Prostate gland (tissue), 2 donors: Measurements from ENCODE around the gene PDS5A. TPM values are rescaled to one million over a fixed set of nuclear protein-coding genes. Genes with fewer than 3 reads are reported as not detected.

ENCODE experiments used
- DNase-seq: peaks from one replicate; pipeline ENCODE4 v3.0.0-alpha.2; 2019; ENCODE audit warnings: low spot score
- H3K27ac ChIP-seq, 2 donors: fragments of 200-600 bp; sonication (generic); 2 replicates each; pipeline ENCODE4 v1.5.1; 2017 to 2019
- H3K27me3 ChIP-seq: fragments of 200-600 bp; sonication (generic); replicated peaks from 2 replicates; pipeline ENCODE4 v1.5.1; 2019; ENCODE audit not compliant: insufficient read depth
- H3K36me3 ChIP-seq, 2 donors: fragments of 200-600 bp; sonication (generic); 1 replicate in 1 of 2; 2 replicates in 1 of 2; pipeline versions ENCODE4 v1.5.1 to v1.8.1; 2017 to 2019
- H3K4me1 ChIP-seq: fragments of 200-600 bp; sonication (generic); replicated peaks from 2 replicates; pipeline ENCODE4 v1.5.1; 2019
- H3K4me3 ChIP-seq, 2 donors: fragments of 200-600 bp; sonication (generic); 2 replicates each; pipeline ENCODE4 v1.5.1; 2017 to 2019
- H3K9me3 ChIP-seq: fragments of 200-600 bp; sonication (generic); 2 replicates; pipeline ENCODE4 v1.5.1; 2017
- POLR2A ChIP-seq: fragments of 450-650 bp; IDR thresholded peaks from one replicate; pipeline ENCODE4 v1.6.1; 2016; ENCODE audit warnings: antibody characterized with exemption, mild to moderate bottlenecking
- POLR2AphosphoS5 ChIP-seq: sonication (generic); formaldehyde crosslinking; IDR thresholded peaks from one replicate; pipeline ENCODE4 v1.6.1; 2017; ENCODE audit warnings: antibody characterized with exemption
- WGBS: methylation state at CpG from one replicate; pipeline ENCODE4 v1.1.5; 2018; 5-methylcytosine and 5-hydroxymethylcytosine counted together
- intact Hi-C: fragments of 100-400 bp; cut with DNase I; formaldehyde crosslinking; loops from one replicate; pipeline ENCODE4 v1.14.2; 2022
- total RNA-seq, 2 donors: library from RNA; depleted of rRNA; stranded (reverse); fragments of >200 nt; gene quantifications; one replicate each; pipeline ENCODE4 v1.1.0, GENCODE V29; 2016
- TF ChIP-seq, protein P1 (sequence below), 4 experiments: fragments of 200-600 bp in 2 of 4; fragments of 450-650 bp in 2 of 4; sonication (generic) in 2 of 4; IDR thresholded peaks; 1 replicate in 3 of 4; 2 replicates in 1 of 4; pipeline ENCODE4 v1.5.1; 2016 to 2019; ENCODE audit warnings: antibody characterized with exemption in 4 of 4, mild to moderate bottlenecking in 2 of 4, moderate library complexity in 2 of 4

PDS5A gene
- total RNA-seq, 2 donors from 2014 or later = 55.7 to 57.0 TPM

DNA sequence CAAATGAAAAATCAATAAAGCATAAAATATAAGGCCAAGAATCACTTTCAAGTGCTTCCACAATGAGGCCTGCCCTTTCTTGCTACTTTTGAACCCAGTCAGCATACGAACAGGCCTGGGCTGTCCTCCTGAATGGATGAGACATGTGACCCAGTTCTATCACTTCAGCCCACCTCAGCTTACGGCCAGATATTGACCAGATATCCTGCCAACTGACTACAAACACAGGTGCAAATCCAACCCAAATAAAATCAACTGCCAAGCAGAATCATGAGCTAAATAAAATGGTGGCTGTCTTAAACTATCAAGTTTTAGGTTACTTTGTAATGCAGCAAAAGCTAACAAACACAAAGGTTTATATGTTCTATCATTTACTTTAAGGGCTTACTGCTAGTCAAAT, 53.7 kb downstream of the PDS5A start:
- no peaks in the 10 kb centered on the region for H3K4me1 ChIP-seq
- no peak for DNase-seq
- H3K36me3 ChIP-seq = no peaks in the 10 kb centered on the region
- H3K27ac ChIP-seq = no peak overlapping the region
- H3K27me3 ChIP-seq = no peaks in the 10 kb centered on the region
- intact Hi-C loops = no loop called here
- 47% methylated on average over 2 of the region's 2 CpGs for WGBS
- TF ChIP-seq POLR2AphosphoS5 (no peak), POLR2A (no peak)
- TF ChIP-seq, protein P1, sequence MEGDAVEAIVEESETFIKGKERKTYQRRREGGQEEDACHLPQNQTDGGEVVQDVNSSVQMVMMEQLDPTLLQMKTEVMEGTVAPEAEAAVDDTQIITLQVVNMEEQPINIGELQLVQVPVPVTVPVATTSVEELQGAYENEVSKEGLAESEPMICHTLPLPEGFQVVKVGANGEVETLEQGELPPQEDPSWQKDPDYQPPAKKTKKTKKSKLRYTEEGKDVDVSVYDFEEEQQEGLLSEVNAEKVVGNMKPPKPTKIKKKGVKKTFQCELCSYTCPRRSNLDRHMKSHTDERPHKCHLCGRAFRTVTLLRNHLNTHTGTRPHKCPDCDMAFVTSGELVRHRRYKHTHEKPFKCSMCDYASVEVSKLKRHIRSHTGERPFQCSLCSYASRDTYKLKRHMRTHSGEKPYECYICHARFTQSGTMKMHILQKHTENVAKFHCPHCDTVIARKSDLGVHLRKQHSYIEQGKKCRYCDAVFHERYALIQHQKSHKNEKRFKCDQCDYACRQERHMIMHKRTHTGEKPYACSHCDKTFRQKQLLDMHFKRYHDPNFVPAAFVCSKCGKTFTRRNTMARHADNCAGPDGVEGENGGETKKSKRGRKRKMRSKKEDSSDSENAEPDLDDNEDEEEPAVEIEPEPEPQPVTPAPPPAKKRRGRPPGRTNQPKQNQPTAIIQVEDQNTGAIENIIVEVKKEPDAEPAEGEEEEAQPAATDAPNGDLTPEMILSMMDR (IDR thresholded peaks at IDR 0.05) = no peak
- H3K9me3 ChIP-seq = no peaks in the 10 kb centered on the region
- no peak overlapping the region for H3K4me3 ChIP-seq

GRCh38 chr4:39922399-39922798, 55.3 kb downstream of the PDS5A start:
- intact Hi-C loops = no loop called here
- H3K27ac ChIP-seq = no peak overlapping the region
- H3K9me3 ChIP-seq = no peaks in the 10 kb centered on the region

DNA sequence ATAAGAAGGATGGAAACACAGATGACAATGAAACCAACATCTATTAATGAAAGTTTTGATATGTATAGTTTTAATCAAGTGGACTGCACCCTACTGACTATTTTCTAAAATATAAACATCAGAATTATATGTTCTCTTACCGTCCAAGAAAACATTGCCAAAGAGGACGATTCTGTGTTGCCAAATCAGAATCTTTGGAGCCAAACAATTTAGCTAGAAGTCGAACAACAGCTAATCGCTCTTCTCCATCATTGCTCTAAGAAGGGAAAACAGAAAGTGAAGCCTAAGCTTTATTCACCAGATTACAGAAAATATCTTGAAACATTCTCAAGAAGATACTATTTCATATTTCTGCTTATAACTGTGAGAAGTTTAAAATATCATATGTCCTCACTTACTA, 64.2 kb downstream of the PDS5A start:
- H3K27ac ChIP-seq = no peak overlapping the region
- DNase-seq = no peak
- H3K4me1 ChIP-seq = no peaks in the 10 kb centered on the region
- H3K27me3 ChIP-seq = no peaks in the 10 kb centered on the region
- TF ChIP-seq POLR2AphosphoS5 = no peak
- no peak for TF ChIP-seq POLR2A
- TF ChIP-seq, protein P1 (IDR thresholded peaks at IDR 0.05) = no peak
- H3K9me3 ChIP-seq = no peaks in the 10 kb centered on the region
- H3K36me3 ChIP-seq = no peaks in the 10 kb centered on the region
- intact Hi-C loops = no loop called here
- H3K4me3 ChIP-seq = no peak overlapping the region
- 77% methylated on average over 4 of the region's 4 CpGs for WGBS

More at GRCh38 chr4:39922399-39922798, 55.3 kb downstream of the PDS5A start:
- Histone ChIP-seq H3K4me3 (no peak overlapping the region), H3K36me3 (no peaks in the 10 kb centered on the region), H3K27me3 (no peaks in the 10 kb centered on the region), H3K4me1 (no peaks in the 10 kb centered on the region)
- no peak for TF ChIP-seq POLR2AphosphoS5
- TF ChIP-seq POLR2A = no peak
- TF ChIP-seq, protein P1 (IDR thresholded peaks at IDR 0.05) = no peak
- 74% methylated on average over 2 of the region's 2 CpGs for WGBS
- no peak for DNase-seq

GRCh38 chr4:39910064-39910463, 67.6 kb downstream of the PDS5A start:
- no peaks in the 10 kb centered on the region for H3K9me3 ChIP-seq
- no peaks in the 10 kb centered on the region for H3K27me3 ChIP-seq
- no peaks in the 10 kb centered on the region for H3K4me1 ChIP-seq
- 91% methylated on average over 3 of the region's 3 CpGs for WGBS
- TF ChIP-seq POLR2AphosphoS5 = no peak
- TF ChIP-seq POLR2A = no peak
- TF ChIP-seq, protein P1 (IDR thresholded peaks at IDR 0.05) = no peak
- no peak overlapping the region for H3K27ac ChIP-seq
- H3K4me3 ChIP-seq = no peak overlapping the region
- intact Hi-C loops = no loop called here
- no peaks in the 10 kb centered on the region for H3K36me3 ChIP-seq
- DNase-seq = no peak

DNA sequence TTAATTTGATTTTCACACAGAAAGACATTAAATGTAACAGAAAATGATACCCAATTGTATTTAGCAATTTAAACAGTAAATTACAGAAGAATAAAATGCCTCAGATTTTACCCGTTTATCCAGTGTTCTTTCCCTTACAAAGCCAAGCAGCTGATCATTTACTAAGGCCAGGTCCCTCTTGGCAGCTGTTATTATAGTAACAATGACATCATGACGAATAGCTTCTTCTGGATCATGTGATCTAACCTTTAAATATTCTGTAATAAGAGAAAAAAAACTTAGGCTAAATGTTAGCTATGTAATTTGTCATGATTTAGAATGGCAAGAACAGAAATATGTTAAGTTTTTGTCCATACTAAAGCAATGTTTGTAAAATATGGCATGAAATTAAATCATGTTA, 69.4 kb downstream of the PDS5A start:
- WGBS = 66% methylated on average over 2 of the region's 2 CpGs

More for the DNA sequence above, 69.4 kb downstream of the PDS5A start:
- Histone ChIP-seq H3K4me3 (no peak overlapping the region), H3K27me3 (no peaks in the 10 kb centered on the region), H3K9me3 (no peaks in the 10 kb centered on the region), H3K4me1 (no peaks in the 10 kb centered on the region), H3K36me3 (no peaks in the 10 kb centered on the region), H3K27ac (no peak overlapping the region)
- no peak for TF ChIP-seq POLR2A
- TF ChIP-seq, protein P1 (IDR thresholded peaks at IDR 0.05) = no peak
- no peak for TF ChIP-seq POLR2AphosphoS5
- intact Hi-C loops = no loop called here
- no peak for DNase-seq
